HL-60/S4 treated with phorbol 12-myristate 13-acetate at 8.2 ng/mL for 4 days and 3 days (cell line): ENCODE measurements around the gene KIAA0586.
"Not testable (repeated sequence)": the region's sequence is repeated elsewhere in the genome, so short reads cannot be mapped to it uniquely, and the experiment has no call there.

Source experiments
- in situ Hi-C: fragments of 300-500 bp; cut with MboI; formaldehyde crosslinking; loops from 2 replicates; pipeline ENCODE4 v1.15.0; 2022; ENCODE audit warnings: low sequenced_read_pairs

The KIAA0586 gene

GRCh38 chr14:58463147-58463546 lies 35.6 kb downstream of the KIAA0586 start:
- in situ Hi-C loops = no loop called here

- in situ Hi-C loops = no loop called here
These were observed 37.1 kb downstream of the KIAA0586 start for GRCh38 chr14:58464652-58465051.

DNA sequence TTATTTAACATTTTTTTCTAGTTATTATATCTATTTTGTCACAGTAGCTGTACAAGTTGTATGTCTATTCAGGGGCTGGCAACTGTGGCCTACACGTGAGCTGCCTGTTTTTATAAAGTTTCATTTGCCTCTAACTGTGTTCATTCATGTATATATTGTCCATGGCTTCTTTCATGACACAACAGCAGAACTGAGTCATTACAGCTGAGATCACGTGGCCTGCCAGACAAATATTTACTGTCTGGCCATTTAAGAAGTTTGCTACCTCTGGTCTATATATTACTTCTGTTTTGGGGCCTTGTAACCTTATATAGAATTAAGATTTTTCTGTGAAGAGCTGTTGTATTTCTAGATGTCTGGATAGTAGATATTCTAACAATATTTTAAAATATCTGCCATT lies 37.9 kb downstream of the KIAA0586 start:
- in situ Hi-C loops = no loop called here

- in situ Hi-C loops = no loop called here
These were observed 38.9 kb downstream of the KIAA0586 start for GRCh38 chr14:58466459-58466858.

DNA sequence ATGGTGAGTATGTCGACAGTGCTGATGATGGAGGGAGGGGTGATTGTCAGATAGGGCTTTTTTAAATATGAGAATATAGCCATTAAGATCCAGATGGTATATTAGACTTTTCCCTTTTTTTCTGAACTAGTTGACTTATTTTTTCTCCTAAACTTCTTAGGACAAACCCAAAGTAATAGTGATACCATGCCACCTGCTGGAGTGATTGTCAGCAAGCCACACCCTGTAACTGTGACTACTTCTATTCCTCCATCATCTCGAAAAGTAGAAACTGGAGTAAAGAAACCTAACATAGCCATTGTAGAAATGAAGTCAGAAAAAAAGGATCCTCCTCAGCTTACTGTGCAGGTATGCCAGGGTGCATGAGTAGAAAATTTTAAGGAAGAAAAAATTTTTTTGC lies 40.1 kb downstream of the KIAA0586 start:
- in situ Hi-C loops = no loop called here

GRCh38 chr14:58469309-58469708 lies 41.8 kb downstream of the KIAA0586 start:
- in situ Hi-C loops = no loop called here

DNA sequence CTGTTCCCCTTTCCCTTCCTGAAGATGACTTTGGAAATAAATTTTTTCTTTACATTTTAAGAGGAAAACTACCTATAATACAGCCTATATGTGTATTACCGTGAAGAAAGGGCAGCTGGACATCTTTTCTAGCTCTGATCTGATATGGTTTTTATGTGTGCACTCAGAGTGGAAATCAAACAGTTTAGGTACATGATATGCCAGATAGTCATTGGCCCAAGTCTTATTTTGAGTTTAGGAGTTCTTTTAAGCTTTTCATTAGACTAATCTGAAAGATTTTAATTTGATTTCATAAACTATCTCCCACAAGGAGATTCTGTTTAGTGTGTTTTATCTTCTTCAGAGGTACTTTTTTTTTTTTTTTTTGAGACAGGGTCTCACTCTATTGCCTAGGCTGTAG lies 48.8 kb downstream of the KIAA0586 start:
- in situ Hi-C loops = no loop called here

DNA sequence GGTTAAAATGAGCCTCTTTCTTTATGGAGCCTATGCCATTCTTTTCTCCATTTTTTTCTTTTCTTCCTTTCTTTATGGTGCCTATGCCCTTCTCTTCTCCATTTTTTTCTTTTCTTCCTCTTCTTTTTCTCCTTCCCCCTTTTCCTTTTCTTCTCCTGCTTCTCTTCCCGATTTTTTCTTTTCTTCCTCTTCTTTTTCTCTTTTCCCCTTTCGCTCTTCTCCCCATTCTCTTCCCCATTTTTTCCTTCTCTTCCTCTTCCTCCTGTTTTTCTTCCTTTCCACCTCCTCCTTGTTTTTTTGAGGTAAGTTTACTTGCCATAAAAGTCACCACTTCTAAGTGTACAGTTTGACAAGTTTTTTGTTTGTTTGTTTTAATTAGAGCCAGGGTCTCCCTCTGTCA lies 50.1 kb downstream of the KIAA0586 start:
- in situ Hi-C loops = no loop called here

DNA sequence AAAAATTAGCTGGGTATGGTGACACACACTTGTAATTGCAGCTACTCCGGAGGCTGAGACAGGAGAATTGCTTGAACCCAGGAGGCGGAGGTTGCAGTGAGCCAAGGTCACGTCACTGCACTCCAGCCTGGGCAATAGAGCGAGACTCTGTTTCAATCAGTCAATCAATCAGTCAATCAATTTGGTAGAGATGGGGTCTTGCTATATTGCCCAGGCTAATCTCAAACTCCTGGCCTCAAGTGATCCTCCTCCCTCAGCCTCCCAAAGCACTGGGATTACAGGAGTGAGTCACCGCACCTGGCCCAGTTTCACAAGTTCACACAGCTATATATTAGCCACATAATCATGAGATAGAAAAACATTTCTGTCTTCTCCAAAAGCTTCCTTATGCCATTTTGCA lies 50.8 kb downstream of the KIAA0586 start:
- in situ Hi-C loops = not testable (repeated sequence)

GRCh38 chr14:58479975-58480374 lies 52.5 kb downstream of the KIAA0586 start:
- in situ Hi-C loops = no loop called here

DNA sequence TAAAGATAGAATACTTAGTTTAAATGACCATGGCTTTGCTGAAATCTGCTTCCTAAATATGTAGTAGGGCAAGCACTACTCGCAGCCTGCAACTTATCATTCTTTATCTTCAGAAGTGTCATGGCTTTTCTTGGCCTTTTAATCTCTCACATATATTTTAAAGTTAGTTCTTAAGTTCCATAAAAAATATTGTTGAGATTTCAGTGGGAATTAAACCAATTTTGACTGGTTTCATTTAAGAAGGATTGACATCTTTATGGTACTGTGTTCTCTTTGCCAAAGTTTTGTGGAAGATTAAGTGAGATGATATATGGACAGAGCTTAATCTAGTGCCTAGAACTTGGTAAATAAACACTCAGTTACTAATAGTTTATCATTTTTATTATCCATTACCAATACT lies 56.7 kb downstream of the KIAA0586 start:
- in situ Hi-C loops = no loop called here

DNA sequence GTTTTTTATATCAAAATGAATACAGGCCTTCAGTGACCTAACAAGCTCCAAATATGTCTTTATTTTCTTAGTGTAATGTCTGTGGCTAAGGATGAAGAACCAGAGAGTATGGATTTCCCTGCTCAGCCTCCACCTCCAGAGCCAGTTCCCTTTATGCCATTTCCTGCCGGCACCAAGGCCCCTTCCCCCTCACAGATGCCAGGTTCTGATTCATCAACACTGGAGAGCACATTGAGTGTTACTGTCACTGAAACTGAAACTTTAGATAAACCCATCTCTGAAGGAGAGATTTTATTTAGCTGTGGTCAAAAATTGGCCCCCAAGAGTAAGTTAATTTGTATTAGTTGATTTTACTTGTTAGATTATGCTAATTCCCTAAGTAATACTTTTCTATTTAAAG lies 61.0 kb downstream of the KIAA0586 start:
- in situ Hi-C loops = no loop called here

DNA sequence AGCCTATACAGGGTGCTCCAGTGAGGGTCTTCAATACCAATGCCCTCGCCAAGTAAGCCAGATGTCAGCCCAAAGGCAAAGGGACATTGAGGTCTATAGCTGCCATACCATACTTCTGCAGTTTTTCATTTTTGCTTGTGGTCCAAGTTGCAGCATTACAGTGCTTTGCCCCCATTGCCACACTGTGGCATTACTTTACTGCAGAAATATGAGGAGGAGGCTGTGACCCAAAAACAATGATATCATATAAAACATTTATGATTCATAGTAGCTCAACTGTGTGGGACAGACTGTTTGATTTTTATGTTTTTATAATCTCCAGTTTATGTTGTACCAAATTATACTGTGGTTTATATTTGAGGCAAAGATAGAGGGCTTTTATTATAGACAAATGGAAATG lies 64.1 kb downstream of the KIAA0586 start:
- in situ Hi-C loops = no loop called here

DNA sequence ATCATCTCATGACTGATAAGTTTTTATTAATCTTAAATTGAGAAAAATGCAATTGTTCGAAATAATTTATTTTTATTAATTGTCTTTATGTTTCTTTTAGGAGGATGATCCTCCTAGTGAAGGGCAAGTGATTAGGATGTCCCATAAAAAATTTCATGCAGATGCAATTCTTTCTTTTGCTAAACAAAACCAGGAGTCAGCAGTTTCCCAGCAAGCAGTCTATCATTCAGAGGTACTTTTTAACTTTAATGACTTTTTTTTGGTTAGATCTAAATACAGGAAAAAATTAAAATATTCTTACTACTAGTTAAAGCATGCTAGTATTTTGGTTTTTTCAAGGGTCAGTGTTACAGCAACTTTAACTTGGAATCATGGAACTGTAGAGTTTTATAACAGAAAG lies 64.5 kb downstream of the KIAA0586 start:
- in situ Hi-C loops = no loop called here

DNA sequence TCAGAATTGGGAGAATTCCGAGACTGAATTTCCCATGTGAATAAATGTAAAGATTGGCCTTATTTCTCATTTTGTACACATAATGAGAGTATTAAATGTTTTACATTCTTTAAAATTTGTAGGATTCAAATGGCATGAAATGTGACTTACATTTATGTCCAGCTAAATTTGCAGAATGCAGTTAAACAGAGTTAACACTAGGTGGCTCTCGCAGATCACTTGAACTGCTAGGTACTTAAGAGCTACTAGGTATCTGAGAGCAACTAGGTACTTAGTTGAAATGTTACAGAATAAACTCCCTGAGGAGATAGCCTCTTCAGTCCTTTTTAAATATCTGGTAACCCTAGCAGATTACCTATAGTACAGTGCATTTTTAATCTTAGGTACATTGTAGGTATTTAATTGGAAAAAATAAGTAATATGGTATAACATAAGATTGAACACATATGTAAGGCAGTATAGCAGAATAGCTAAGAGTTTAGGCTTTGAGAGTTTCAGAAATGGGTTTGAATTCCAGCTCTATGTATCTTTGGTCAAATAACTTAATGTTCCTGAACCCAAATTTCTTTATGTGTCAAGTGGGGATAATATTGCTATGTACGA lies 73.8 kb downstream of the KIAA0586 start:
- in situ Hi-C loops = no loop called here

DNA sequence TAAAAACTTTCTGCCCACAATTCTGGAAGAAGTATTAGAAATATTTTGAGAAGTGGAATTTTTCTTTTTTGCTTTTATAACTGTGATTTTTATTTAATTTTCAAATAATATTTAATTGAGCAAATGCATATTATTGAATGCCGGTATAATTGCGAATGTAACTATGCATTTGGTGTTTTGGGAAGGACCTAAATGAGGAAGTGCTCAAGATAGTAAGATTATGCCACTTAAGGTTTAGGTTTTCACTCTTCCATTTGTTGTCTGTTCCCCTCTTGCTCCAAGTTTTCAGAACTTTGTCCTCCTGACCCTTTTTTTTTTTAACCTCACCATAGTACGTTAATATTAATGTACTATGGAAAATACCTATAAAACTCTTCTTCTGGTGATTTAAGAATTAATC lies 85.8 kb downstream of the KIAA0586 start:
- in situ Hi-C loops = no loop called here

DNA sequence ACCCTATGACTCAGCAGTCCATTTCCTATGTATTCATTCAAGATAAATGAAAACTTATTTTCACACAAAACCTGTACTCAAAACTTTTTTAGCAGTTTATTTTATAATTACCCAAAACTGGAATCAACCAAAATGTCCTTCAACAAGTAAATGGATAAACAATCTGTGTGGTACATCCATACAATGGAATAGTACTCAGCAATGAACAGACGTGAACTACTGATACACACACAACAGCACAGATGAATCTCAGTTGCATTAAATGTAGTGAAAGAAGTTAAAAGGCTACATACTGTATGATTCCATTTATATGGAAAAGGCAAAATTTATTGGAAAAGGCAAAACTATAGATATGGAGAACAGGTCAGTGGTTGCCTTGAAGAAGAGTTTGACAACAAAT lies 90.1 kb downstream of the KIAA0586 start:
- in situ Hi-C loops = no loop called here

DNA sequence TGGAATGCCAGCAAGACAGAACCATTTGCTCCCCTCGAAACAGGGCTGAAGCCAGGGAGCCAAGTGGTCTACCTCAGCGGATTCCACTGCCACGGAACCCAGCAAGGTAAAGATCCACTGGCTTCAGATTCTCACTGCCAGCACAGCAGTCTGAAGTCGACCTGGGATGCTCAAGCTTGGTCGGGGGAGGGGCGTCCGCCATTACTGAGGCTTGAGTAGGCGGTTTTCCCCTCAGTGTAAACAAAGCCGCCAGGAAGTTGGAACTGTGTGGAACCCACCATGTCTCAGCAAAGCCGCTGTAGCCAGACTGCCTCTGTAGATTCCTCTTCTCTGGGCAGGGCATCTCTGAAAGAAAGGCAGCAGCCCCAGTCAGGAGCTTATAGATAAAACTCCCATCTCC lies 98.2 kb downstream of the KIAA0586 start:
- in situ Hi-C loops = not testable (repeated sequence)

DNA sequence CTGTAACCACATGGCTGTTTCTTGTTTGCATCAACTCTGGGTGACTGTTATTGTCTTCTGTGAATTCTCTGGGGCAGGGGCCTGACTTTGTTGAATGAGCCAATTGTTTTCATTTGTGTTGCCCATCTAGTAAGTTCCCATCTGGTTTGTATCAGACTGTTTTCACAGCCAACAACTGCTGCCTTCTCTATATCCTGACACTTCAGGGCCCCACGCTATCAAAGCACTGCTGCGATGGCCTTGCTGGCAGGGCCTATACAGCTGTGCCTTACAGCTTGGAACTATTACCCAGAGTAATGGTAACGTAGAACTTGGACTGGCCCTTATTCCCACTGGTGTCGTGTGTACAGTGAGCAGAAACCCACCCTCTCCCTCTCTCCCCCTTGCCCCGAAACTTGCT lies 105.9 kb downstream of the KIAA0586 start:
- in situ Hi-C loops = no loop called here

DNA sequence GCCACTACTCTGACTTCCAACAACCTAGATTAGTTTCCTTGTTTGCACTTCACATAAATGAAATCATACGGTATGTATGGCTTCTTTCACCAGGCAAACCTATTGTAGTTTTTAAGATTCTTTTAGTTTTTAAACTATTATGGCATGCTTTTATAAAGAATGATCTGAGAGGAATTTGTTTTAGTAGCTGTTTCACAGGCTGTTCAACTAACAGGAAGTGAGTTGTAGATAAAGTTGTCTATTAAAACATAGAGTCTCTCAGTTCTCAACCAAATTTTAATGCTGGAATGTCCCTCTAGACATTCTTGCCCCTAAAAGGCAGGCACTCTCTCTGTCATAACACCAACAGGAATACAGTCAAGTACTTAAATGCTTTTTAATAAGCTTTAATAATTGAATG lies 107.5 kb downstream of the KIAA0586 start:
- in situ Hi-C loops = no loop called here

DNA sequence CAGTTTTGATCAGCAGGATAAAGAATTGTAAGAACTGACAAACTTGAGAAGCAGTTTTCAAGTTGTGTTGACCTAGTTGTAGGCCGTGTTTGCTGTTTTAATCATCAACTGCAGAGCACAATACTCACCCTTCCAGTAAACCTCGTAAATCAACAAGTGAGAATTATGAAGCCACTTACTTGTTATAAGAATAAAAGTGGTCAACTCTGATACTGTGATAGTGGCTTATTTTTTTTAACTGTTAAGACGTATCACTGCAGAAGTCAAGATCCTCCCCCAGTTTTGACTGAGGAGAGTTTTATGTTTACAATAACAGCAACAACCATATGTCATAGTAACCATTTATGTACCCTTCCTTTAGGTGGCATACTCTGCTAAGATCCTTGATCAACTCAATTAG lies 109.5 kb downstream of the KIAA0586 start:
- in situ Hi-C loops = no loop called here

DNA sequence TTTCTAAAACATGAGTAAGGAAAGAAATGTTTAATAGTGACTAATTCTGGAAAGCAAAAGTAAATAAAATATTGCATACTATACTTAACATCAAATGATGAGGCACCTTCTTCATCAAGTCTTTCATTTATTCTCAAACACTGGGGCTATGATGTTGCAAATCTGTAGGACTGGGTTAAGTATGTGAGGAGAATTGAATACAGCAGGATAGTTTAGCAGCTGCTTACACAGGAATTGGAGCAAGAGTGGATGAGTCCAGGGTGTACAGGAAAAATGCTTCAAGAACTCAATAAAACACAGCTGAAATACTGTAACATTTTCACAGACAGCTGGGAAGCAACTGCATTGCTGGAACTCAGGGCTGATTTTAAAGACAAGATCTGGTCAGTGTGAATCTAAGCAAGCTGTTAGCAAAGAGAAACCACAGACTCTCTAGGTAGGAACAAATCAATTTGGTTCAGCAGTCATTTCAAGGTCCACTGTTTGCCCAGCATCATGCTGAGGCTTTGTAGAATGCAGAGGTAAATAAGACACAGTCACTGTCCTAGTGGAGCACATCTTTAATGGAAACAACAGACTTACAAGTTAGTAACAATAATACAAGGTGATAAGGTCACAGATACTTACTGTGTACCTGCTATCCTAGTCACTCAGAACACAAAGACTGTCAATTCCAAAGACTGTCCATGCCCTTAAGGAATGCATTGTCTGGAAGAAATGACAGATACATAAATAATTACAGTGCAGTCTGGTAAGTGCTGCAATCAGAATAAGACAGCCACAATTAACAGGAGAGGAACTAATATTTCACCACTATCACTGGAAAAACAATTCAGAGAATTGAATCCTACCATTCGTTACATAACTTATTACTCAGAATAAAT lies 113.5 kb downstream of the KIAA0586 start:
- in situ Hi-C loops = no loop called here

DNA sequence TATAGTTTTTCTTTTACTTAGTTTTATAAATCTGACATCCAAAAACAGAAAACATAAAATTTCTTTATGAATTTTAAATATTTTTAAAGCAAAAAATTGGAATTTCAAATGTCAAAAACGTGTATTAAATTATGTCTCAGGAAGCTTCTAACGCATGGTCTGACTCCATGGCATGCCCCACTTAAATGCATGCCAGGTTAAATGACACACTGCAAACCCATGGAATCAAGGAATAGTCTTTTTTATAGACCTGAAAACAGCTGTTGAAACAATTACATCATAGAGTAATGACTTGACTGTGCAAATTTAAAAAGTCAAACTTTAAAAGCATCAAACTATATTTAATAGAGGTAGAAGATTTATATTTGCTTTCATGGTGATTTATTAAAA lies 114.1 kb downstream of the KIAA0586 start:
- in situ Hi-C loops = no loop called here
